Subcutaneous abdominal adipose tissue (tissue), 5 donors: ENCODE results near the gene CNTN5.
A peak's percentile ranks its signal among the peaks of the same experiment; 100 is the strongest.
"Not testable (repeated sequence)": the region's sequence is repeated elsewhere in the genome, so short reads cannot be mapped to it uniquely, and the experiment has no call there.

Experiments
- H3K27ac ChIP-seq: one replicate; pipeline ENCODE4 v1.7.0; 2013; ENCODE audit warnings: low read depth, mild to moderate bottlenecking, inconsistent platforms, low read length, moderate library complexity
- H3K27me3 ChIP-seq, 5 donors: one replicate each; pipeline ENCODE4 v1.7.0; 2013; ENCODE audit warnings: low read length in 5 of 5, inconsistent platforms in 1 of 5; ENCODE audit not compliant: control insufficient read depth in 5 of 5, insufficient read depth in 4 of 5
- H3K36me3 ChIP-seq, 5 donors: one replicate each; pipeline ENCODE4 v1.7.0; 2013; ENCODE audit warnings: low read length in 5 of 5; ENCODE audit not compliant: control insufficient read depth in 5 of 5, insufficient read depth in 5 of 5
- H3K4me1 ChIP-seq, 5 donors: one replicate each; pipeline ENCODE4 v1.7.0; 2013; ENCODE audit warnings: low read length in 5 of 5, mild to moderate bottlenecking in 3 of 5, moderate library complexity in 1 of 5; ENCODE audit not compliant: control insufficient read depth in 5 of 5, insufficient read depth in 5 of 5
- H3K4me3 ChIP-seq, 5 donors: one replicate each; pipeline ENCODE4 v1.7.0; 2013; ENCODE audit warnings: low read length in 5 of 5, low read depth in 1 of 5
- H3K9ac ChIP-seq, 5 donors: one replicate each; pipeline ENCODE4 v1.7.0; 2013; ENCODE audit warnings: low read length in 5 of 5, mild to moderate bottlenecking in 4 of 5, moderate library complexity in 3 of 5
- H3K9me3 ChIP-seq, 5 donors: one replicate each; pipeline ENCODE4 v1.7.0; 2013; ENCODE audit warnings: low read length in 5 of 5; ENCODE audit not compliant: control insufficient read depth in 5 of 5
- donor health status: healthy.
- donor health status: healthy.
- donor health status: healthy.
- donor health status: healthy.
- donor health status: healthy.

The CNTN5 gene

GRCh38 chr11:99069856-99070444 lies 49.2 kb downstream of the CNTN5 start:
- peak overlapping the region in 3 of 5 donors; percentile 51 to 64 (median 64) for H3K9ac ChIP-seq
- no peak overlapping the region for H3K27ac ChIP-seq
- H3K36me3 ChIP-seq, result no peaks in the 10 kb centered on the region
- peak overlapping the region; percentile 54 to 91 (median 69) for H3K4me3 ChIP-seq
- no peaks in the 10 kb centered on the region for H3K27me3 ChIP-seq
- H3K4me1 ChIP-seq, result peaks cover 0 to 7% (median 0%) of the 10 kb centered on the region in 5 donors
- no peaks in the 10 kb centered on the region for H3K9me3 ChIP-seq

GRCh38 chr11:99079576-99079975 lies 58.8 kb downstream of the CNTN5 start:
- H3K4me3 ChIP-seq, result no peak overlapping the region
- H3K9me3 ChIP-seq, result no peaks in the 10 kb centered on the region
- H3K9ac ChIP-seq, result no peak overlapping the region
- H3K36me3 ChIP-seq, result no peaks in the 10 kb centered on the region
- H3K4me1 ChIP-seq, result no peaks in the 10 kb centered on the region
- H3K27me3 ChIP-seq, result no peaks in the 10 kb centered on the region
- H3K27ac ChIP-seq, result no peak overlapping the region

DNA sequence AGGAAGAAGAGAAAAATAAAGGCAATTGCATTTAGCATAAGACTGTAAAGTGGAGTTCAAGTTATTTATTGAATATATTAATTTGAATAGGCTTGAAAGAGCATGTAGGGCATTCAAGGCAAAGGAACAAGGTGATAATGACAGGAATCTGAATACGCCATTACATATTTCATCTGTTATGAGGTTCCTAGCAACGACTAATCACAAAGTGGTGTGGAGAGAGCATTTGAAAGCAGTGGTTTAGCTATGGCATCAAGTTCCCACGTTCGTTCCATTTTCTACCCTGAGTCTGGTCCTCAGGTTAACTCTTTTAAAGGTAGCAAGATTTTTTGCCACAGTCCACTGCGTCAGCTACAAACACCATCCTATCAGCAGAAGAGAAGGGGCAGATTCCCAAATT lies 59.4 kb downstream of the CNTN5 start:
- Histone ChIP-seq H3K4me3 (no peak overlapping the region), H3K27me3 (no peaks in the 10 kb centered on the region), H3K27ac (no peak overlapping the region), H3K4me1 (no peaks in the 10 kb centered on the region), H3K36me3 (no peaks in the 10 kb centered on the region), H3K9ac (no peak overlapping the region), H3K9me3 (no peaks in the 10 kb centered on the region)

- Histone ChIP-seq H3K9ac (no peak overlapping the region), H3K9me3 (no peaks in the 10 kb centered on the region), H3K27ac (no peak overlapping the region), H3K4me3 (no peak overlapping the region), H3K36me3 (no peaks in the 10 kb centered on the region), H3K4me1 (no peaks in the 10 kb centered on the region), H3K27me3 (no peaks in the 10 kb centered on the region)
Observed at GRCh38 chr11:99098258-99098657, 77.5 kb downstream of the CNTN5 start.

DNA sequence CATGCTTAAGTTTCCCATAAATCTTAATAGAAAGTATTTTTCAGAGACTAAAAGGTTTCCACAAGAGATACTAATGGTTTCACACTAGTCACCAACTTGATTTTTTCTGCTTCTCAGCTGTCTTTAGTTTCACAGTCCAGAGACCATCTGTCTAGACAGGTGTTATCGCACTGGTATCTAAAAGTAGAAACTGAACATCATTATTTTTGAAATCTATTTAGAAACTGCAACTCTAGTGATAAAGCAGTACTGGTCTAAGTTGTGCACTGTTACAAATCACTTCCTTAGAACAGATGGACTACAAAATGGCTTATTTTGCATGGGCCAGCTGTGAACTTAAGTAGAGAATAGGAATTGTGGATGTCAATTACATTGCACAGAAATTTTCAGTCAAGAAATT lies 78.0 kb downstream of the CNTN5 start:
- Histone ChIP-seq H3K4me1 (no peaks in the 10 kb centered on the region), H3K27ac (no peak overlapping the region), H3K9me3 (no peaks in the 10 kb centered on the region), H3K36me3 (no peaks in the 10 kb centered on the region), H3K4me3 (no peak overlapping the region), H3K27me3 (no peaks in the 10 kb centered on the region), H3K9ac (no peak overlapping the region)

DNA sequence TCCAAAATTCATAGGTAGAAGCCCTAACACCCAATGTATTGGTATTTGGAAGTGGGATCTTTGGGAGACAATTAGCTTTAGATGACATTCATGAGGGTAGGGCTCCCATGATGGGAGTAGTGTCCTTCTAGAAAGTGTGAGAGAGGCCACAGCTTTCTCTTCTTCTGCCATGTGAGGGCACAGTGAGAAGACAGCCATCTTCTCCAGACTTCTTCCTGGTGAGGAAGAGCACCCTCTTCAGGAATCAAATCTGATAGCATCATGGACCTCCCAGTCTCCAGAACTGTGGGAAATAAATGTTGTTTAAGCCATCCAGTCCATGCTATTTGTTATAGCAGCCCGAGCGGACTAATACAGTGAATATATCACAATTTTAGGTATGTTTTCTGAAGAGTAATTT lies 96.9 kb downstream of the CNTN5 start:
- Histone ChIP-seq H3K4me1 (no peaks in the 10 kb centered on the region), H3K9ac (no peak overlapping the region), H3K27ac (no peak overlapping the region), H3K9me3 (peaks cover 0 to 4% (median 0%) of the 10 kb centered on the region in 5 donors), H3K36me3 (no peaks in the 10 kb centered on the region), H3K4me3 (no peak overlapping the region), H3K27me3 (no peaks in the 10 kb centered on the region)

- not testable (repeated sequence) for H3K27ac ChIP-seq, H3K27me3 ChIP-seq, H3K36me3 ChIP-seq, H3K4me1 ChIP-seq, H3K9me3 ChIP-seq, H3K4me3 ChIP-seq, H3K9ac ChIP-seq
Observed at GRCh38 chr11:99133862-99134261, 113.1 kb downstream of the CNTN5 start.

- Histone ChIP-seq H3K9ac (no peak overlapping the region), H3K36me3 (no peaks in the 10 kb centered on the region), H3K9me3 (peaks cover 0 to 6% (median 2%) of the 10 kb centered on the region in 5 donors), H3K27me3 (no peaks in the 10 kb centered on the region), H3K4me1 (no peaks in the 10 kb centered on the region), H3K27ac (no peak overlapping the region), H3K4me3 (no peak overlapping the region)
Observed at GRCh38 chr11:99135508-99135907, 114.8 kb downstream of the CNTN5 start.

DNA sequence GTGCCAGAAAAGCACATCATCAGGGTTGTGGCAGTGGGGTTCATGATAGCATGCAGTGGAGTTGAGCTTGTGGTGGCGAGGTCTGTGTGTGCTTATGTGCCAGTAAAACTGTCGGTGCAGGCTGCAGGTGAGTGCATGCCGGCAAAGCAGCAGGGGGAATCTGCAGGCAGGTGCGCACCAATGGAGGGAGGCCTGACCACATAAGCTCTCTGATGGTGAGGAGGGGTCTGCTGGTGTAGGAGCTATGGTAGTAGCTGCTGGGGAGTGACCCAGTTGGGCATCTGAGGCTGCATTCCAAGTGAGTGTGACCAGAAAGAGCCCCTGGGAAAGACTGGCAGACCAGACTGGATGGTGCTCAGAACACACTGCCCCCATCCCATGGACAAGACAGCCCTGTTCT lies 121.5 kb downstream of the CNTN5 start:
- no peak overlapping the region for H3K4me3 ChIP-seq
- H3K9me3 ChIP-seq, result no peaks in the 10 kb centered on the region
- H3K27ac ChIP-seq, result no peak overlapping the region
- H3K27me3 ChIP-seq, result no peaks in the 10 kb centered on the region
- H3K9ac ChIP-seq, result no peak overlapping the region
- H3K36me3 ChIP-seq, result no peaks in the 10 kb centered on the region
- no peaks in the 10 kb centered on the region for H3K4me1 ChIP-seq

GRCh38 chr11:99148352-99148751 lies 127.6 kb downstream of the CNTN5 start:
- Histone ChIP-seq H3K4me3 (no peak overlapping the region), H3K27me3 (no peaks in the 10 kb centered on the region), H3K36me3 (no peaks in the 10 kb centered on the region), H3K9ac (no peak overlapping the region), H3K27ac (no peak overlapping the region), H3K9me3 (no peaks in the 10 kb centered on the region), H3K4me1 (no peaks in the 10 kb centered on the region)

GRCh38 chr11:99154277-99154676 lies 133.5 kb downstream of the CNTN5 start:
- H3K36me3 ChIP-seq, result no peaks in the 10 kb centered on the region
- no peak overlapping the region for H3K9ac ChIP-seq
- peaks cover 0 to 5% (median 0%) of the 10 kb centered on the region in 5 donors for H3K9me3 ChIP-seq
- H3K4me3 ChIP-seq, result no peak overlapping the region
- no peaks in the 10 kb centered on the region for H3K4me1 ChIP-seq
- H3K27me3 ChIP-seq, result no peaks in the 10 kb centered on the region
- H3K27ac ChIP-seq, result no peak overlapping the region
